SKM-1 treated with dmso at 0.1 percent for 144 hours (cell line): ENCODE data around the gene FAM110C.

Experiments used
- DNase-seq: peaks from one replicate; lab custom pipeline; 2025; ENCODE audit not compliant: unreplicated experiment; lab: John Stamatoyannopoulos, UW

Gene FAM110C

GRCh38 chr2:10222-10875 is 36.0 kb downstream of the FAM110C start:
- no peak for DNase-seq
